Loucy (cell line): Measurements from ENCODE around the gene SPECC1.

Experiments
- H2AFZ ChIP-seq: fragments of 200-600 bp; sonication (generic); 2 replicates; pipeline ENCODE4 v1.6.0; 2016; ENCODE audit warnings: antibody characterized with exemption, mild to moderate bottlenecking, low read length, moderate library complexity
- H3F3A ChIP-seq: fragments of 200-600 bp; 2 replicates; pipeline ENCODE4 v1.6.0; 2016; ENCODE audit warnings: antibody characterized with exemption, low read depth, mild to moderate bottlenecking
- H3K27me3 ChIP-seq: fragments of 200-600 bp; sonication (generic); 2 replicates; pipeline ENCODE4 v1.6.1; 2014; ENCODE audit warnings: low read length, mild to moderate bottlenecking; ENCODE audit not compliant: insufficient read depth, poor library complexity, severe bottlenecking
- H3K36me3 ChIP-seq: fragments of 200-600 bp; sonication (generic); 2 replicates; pipeline ENCODE4 v1.6.1; 2016; ENCODE audit warnings: low read length; ENCODE audit not compliant: insufficient read depth
- H3K4me1 ChIP-seq: fragments of 200-600 bp; sonication (generic); 2 replicates; pipeline ENCODE4 v1.5.1; 2014; ENCODE audit warnings: low read length, mild to moderate bottlenecking; ENCODE audit not compliant: insufficient read depth, poor library complexity, severe bottlenecking
- H3K4me2 ChIP-seq: fragments of 200-600 bp; sonication (generic); 2 replicates; pipeline ENCODE4 v1.6.0; 2014; ENCODE audit warnings: antibody characterized with exemption, low read length, low read depth, mild to moderate bottlenecking; ENCODE audit not compliant: poor library complexity, severe bottlenecking
- H3K4me3 ChIP-seq: fragments of 200-600 bp; sonication (generic); 2 replicates; pipeline ENCODE4 v1.5.1; 2014; ENCODE audit warnings: low read length, mild to moderate bottlenecking, mixed read lengths; ENCODE audit not compliant: poor library complexity, severe bottlenecking
- H3K79me2 ChIP-seq: fragments of 200-600 bp; sonication (generic); 2 replicates; pipeline ENCODE4 v1.6.1; 2014; ENCODE audit warnings: low read length; ENCODE audit not compliant: insufficient read depth
- H3K9ac ChIP-seq: fragments of 200-600 bp; sonication (generic); 2 replicates; pipeline ENCODE4 v1.6.0; 2014; ENCODE audit warnings: mild to moderate bottlenecking, low read depth, low read length, moderate library complexity; ENCODE audit not compliant: poor library complexity, severe bottlenecking
- H3K9me2 ChIP-seq: fragments of 200-600 bp; sonication (generic); replicated peaks from 2 replicates; pipeline ENCODE4 v1.6.1; 2016; ENCODE audit warnings: low read depth, low read length, mixed read lengths
- H3K9me3 ChIP-seq: fragments of 200-600 bp; sonication (generic); 2 replicates; pipeline ENCODE4 v1.6.1; 2014; ENCODE audit warnings: mild to moderate bottlenecking, antibody characterized with exemption, low read length, low read depth; ENCODE audit not compliant: insufficient read depth
- H4K20me1 ChIP-seq: fragments of 200-600 bp; sonication (generic); 2 replicates; pipeline ENCODE4 v1.6.0; 2014; ENCODE audit warnings: antibody characterized with exemption, low read length, mild to moderate bottlenecking; ENCODE audit not compliant: insufficient read depth, poor library complexity, severe bottlenecking
- EZH2phosphoT487 ChIP-seq: fragments of 200-600 bp; IDR thresholded peaks from 2 replicates; pipeline ENCODE4 v1.6.1; 2018; ENCODE audit warnings: antibody characterized with exemption, mild to moderate bottlenecking, moderate library complexity, borderline replicate concordance
- TF ChIP-seq, protein P1 (sequence below): fragments of 200-600 bp; sonication (generic); conservative IDR thresholded peaks from 2 replicates; pipeline ENCODE4 v1.5.1; 2014; ENCODE audit warnings: mild to moderate bottlenecking, antibody characterized with exemption, low read length

SPECC1 gene

DNA sequence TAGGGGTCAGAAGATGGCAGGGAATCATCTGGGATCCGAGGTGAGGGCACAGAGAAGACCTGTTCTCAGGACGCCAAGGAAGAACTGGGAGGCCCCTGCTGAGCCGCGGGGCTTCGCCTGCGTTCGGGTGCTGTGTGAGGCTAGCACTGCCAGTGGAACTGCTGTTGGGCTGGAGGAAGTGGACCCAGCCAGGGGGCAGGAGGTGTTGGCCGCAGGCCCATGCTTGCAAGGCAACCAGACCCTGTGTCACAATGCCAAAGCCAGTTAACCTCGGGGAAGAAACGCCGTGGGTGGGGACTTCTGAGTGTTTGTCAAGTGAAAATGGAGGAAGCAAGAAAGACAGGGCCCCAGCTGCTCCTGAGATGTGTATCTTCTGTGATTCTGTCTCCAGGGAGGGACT, 272.7 kb downstream of the SPECC1 start:
- Histone ChIP-seq H3K9me2 (no peaks in the 10 kb centered on the region), H2AFZ (no peak overlapping the region), H3K27me3 (no peaks in the 10 kb centered on the region), H3K9me3 (no peaks in the 10 kb centered on the region), H3K4me2 (no peak overlapping the region), H3F3A (no peaks in the 10 kb centered on the region), H3K79me2 (no peaks in the 10 kb centered on the region), H3K36me3 (no peaks in the 10 kb centered on the region), H3K4me3 (no peak overlapping the region), H4K20me1 (no peaks in the 10 kb centered on the region), H3K4me1 (peaks cover 4% of the 10 kb centered on the region), H3K9ac (no peak overlapping the region)
- TF ChIP-seq EZH2phosphoT487: no peak
- TF ChIP-seq, protein P1, sequence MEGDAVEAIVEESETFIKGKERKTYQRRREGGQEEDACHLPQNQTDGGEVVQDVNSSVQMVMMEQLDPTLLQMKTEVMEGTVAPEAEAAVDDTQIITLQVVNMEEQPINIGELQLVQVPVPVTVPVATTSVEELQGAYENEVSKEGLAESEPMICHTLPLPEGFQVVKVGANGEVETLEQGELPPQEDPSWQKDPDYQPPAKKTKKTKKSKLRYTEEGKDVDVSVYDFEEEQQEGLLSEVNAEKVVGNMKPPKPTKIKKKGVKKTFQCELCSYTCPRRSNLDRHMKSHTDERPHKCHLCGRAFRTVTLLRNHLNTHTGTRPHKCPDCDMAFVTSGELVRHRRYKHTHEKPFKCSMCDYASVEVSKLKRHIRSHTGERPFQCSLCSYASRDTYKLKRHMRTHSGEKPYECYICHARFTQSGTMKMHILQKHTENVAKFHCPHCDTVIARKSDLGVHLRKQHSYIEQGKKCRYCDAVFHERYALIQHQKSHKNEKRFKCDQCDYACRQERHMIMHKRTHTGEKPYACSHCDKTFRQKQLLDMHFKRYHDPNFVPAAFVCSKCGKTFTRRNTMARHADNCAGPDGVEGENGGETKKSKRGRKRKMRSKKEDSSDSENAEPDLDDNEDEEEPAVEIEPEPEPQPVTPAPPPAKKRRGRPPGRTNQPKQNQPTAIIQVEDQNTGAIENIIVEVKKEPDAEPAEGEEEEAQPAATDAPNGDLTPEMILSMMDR: no peak

DNA sequence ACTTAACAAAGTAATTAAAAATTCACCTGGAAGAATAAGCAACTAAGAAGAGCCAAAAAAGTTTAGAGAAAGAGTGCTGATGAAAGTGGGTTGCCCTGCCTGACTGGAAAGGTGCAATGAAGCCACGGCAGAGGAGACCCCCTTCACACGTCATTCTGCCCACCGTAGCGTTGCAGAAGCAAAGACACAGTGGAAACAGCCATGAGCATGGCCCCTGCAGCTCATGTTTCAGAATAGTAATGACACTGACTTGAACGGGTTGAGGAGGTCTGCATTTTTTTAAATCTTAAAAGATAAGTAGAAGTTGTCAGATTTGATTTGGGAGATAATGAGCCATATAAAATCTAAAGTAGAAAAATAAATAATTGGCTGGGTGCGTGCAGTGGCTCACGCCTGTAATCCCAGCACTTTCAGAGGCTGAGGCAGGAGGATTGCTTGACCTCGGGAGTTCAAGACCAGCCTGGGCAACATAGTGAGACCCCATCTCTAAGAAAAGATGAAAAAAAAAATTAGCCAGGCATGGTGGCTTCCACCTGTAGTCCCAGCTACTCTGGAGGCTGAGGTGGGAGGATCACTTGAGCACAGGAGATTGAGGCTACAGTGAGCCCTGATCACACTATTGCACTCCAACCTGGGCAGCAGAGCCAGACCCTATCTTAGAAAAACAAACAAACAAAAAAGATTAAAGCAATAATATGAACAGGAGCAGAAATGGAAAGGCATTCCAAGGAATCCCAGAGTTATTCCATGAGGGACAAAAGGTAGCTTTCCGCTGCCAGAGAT, 273.6 kb downstream of the SPECC1 start:
- Histone ChIP-seq H4K20me1 (no peaks in the 10 kb centered on the region), H2AFZ (no peak overlapping the region), H3K4me3 (no peak overlapping the region), H3K9me3 (no peaks in the 10 kb centered on the region), H3F3A (no peaks in the 10 kb centered on the region), H3K4me2 (no peak overlapping the region), H3K9me2 (no peaks in the 10 kb centered on the region), H3K4me1 (no peaks in the 10 kb centered on the region), H3K27me3 (no peaks in the 10 kb centered on the region), H3K36me3 (no peaks in the 10 kb centered on the region), H3K79me2 (no peaks in the 10 kb centered on the region), H3K9ac (no peak overlapping the region)
- no peak for TF ChIP-seq EZH2phosphoT487
- TF ChIP-seq, protein P1: no peak

DNA sequence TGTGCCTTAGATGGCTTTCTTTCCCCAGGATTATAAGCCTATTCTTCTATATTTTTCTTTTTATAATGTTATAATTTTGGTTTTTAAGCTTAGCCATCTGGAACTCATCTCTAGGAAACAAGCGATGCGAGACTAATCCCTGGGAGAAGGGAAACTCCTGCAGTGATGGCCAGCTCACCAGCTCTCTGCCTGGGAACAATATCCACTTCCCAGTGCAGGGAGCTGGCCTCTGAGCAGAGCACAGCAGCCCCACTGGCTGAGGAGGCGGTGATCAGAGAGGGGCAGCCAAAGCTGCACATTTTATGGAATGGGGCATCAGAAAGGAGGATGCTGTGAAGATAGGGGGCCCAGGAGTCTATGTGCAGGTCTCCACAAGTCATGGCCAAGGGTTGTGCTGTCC, 274.9 kb downstream of the SPECC1 start:
- Histone ChIP-seq H3K9ac (no peak overlapping the region), H3F3A (no peaks in the 10 kb centered on the region), H3K36me3 (no peaks in the 10 kb centered on the region), H3K4me3 (no peak overlapping the region), H3K27me3 (no peaks in the 10 kb centered on the region), H3K79me2 (no peaks in the 10 kb centered on the region), H3K9me3 (no peaks in the 10 kb centered on the region), H3K4me1 (no peaks in the 10 kb centered on the region), H2AFZ (no peak overlapping the region), H3K9me2 (no peaks in the 10 kb centered on the region), H4K20me1 (no peaks in the 10 kb centered on the region), H3K4me2 (no peak overlapping the region)
- TF ChIP-seq, protein P1: no peak
- TF ChIP-seq EZH2phosphoT487: no peak
